HepG2 (cell line): ENCODE results near the gene GLB1L. TPM values are rescaled to one million over a fixed set of nuclear protein-coding genes. Genes with fewer than 3 reads are reported as not detected.

ENCODE experiments used
- ARID2 ChIP-seq: sonication (generic); formaldehyde crosslinking; IDR thresholded peaks from 2 replicates; pipeline ENCODE4 v1.8.1; 2022; ENCODE audit warnings: mild to moderate bottlenecking, missing genetic modification reagents, borderline replicate concordance
- CEBPG ChIP-seq: IDR thresholded peaks from 2 replicates; pipeline ENCODE4 v1.6.1; 2016
- ERF ChIP-seq: IDR thresholded peaks from 2 replicates; pipeline ENCODE4 v1.6.1; 2018; ENCODE audit warnings: missing biosample characterization, missing genetic modification reagents
- ESRRA ChIP-seq: sonication (generic); formaldehyde crosslinking; IDR thresholded peaks from 2 replicates; pipeline ENCODE4 v1.5.1; 2020; ENCODE audit warnings: mild to moderate bottlenecking, low read depth, missing genetic modification reagents
- MAFF ChIP-seq: IDR thresholded peaks from 2 replicates; pipeline ENCODE4 v1.6.1; 2011; ENCODE audit warnings: low read depth, low read length, improper control_type of control experiment
- NR2F2 ChIP-seq: IDR thresholded peaks from 2 replicates; pipeline ENCODE4 v1.6.1; 2012; ENCODE audit warnings: low read depth, inconsistent platforms, borderline replicate concordance
- YY1 ChIP-seq: IDR thresholded peaks from 2 replicates; pipeline ENCODE4 v1.6.1; 2011; ENCODE audit warnings: low read length, low read depth, moderate library complexity, mild to moderate bottlenecking; ENCODE audit not compliant: insufficient read depth, insufficient replicate concordance
- ZFP1 ChIP-seq: IDR thresholded peaks from 2 replicates; pipeline ENCODE4 v1.6.1; 2016
- ZNF326 ChIP-seq: sonication (generic); formaldehyde crosslinking; IDR thresholded peaks from 2 replicates; pipeline ENCODE4 v1.4.0; 2020; ENCODE audit warnings: missing genetic modification reagents, borderline replicate concordance
- polyA plus RNA-seq, 8 experiments: library from polyadenylated mRNA; depleted of rRNA in 3 of 8; stranded (reverse) in 7 of 8; unstranded in 1 of 8; fragments of >200 nt; fragmentation: Illumina TruSeq in 4 of 8; extraction: Trizol in 4 of 8; gene quantifications; 2 replicates each; pipeline versions ENCODE4 v1.2.1 to v1.2.3, GENCODE V29; 2011 to 2016; ENCODE audit warnings: low read depth in 4 of 8, missing spikeins in 1 of 8, mixed read lengths in 1 of 8; ENCODE audit not compliant: insufficient read depth in 1 of 8
- total RNA-seq, 5 experiments: library from RNA; depleted of rRNA; stranded (reverse); fragments of >200 nt; fragmentation: Illumina TruSeq; extraction: Trizol; gene quantifications; 2 replicates each; pipeline ENCODE4 v1.2.3, GENCODE V29; 2016; ENCODE audit warnings: low read depth in 1 of 5
- TF ChIP-seq, protein P1 (sequence below): sonication (generic); formaldehyde crosslinking; IDR thresholded peaks from 2 replicates; pipeline ENCODE4 v1.4.0; 2020; ENCODE audit warnings: missing genetic modification reagents
- TF ChIP-seq, protein P2 (sequence below): conservative IDR thresholded peaks from 2 replicates; pipeline ENCODE4 v1.6.1; 2018; ENCODE audit warnings: missing genetic modification reagents

Gene GLB1L
- total and polyA plus RNA-seq, 2 of the 13 experiments (the other 11 are each of a cell fraction or from before 2014, with no cell fraction given), result 6.8 to 7.3 TPM

DNA sequence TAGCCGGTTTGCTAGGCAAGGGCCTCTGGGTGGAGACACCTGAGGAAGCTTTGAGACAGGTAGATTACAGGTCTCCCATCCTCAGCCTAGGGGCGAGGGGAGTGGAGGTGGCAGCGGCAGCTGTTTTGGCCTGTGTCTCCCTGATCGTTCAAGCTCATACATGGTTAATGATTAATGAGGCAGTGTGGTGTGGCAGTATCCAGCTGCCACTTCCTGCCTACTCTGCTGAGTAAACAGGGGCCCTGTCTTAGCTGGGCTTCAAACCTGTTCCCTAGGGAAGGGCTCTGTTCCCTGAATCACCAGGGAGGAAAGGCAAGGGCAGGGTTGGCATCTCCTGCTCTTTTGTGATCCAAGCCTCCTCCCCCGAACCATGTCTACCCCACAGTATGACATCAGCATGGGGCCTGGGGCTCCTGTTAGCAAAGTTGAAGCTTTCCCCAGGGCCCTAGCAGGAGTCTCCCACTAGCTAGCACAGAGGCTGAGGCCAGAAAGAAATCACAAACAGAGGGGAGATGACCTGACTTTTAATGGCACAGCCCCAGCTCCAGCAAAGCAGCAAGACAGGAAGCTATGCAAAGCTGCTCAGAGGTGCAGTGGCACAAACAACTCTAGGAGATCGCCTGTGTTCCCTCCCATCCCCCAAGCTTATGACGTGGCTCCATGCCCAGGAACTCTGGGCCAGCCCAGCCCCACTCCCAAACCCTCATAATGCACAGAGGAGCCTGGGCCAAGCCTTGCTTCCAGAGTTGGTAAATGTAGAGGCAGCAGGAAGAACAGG, 4.1 kb upstream of the GLB1L start (continued):
- TF ChIP-seq, protein P1, sequence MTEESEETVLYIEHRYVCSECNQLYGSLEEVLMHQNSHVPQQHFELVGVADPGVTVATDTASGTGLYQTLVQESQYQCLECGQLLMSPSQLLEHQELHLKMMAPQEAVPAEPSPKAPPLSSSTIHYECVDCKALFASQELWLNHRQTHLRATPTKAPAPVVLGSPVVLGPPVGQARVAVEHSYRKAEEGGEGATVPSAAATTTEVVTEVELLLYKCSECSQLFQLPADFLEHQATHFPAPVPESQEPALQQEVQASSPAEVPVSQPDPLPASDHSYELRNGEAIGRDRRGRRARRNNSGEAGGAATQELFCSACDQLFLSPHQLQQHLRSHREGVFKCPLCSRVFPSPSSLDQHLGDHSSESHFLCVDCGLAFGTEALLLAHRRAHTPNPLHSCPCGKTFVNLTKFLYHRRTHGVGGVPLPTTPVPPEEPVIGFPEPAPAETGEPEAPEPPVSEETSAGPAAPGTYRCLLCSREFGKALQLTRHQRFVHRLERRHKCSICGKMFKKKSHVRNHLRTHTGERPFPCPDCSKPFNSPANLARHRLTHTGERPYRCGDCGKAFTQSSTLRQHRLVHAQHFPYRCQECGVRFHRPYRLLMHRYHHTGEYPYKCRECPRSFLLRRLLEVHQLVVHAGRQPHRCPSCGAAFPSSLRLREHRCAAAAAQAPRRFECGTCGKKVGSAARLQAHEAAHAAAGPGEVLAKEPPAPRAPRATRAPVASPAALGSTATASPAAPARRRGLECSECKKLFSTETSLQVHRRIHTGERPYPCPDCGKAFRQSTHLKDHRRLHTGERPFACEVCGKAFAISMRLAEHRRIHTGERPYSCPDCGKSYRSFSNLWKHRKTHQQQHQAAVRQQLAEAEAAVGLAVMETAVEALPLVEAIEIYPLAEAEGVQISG (CRISPR knock-in tag), result peak; percentile 80
- no peak for TF ChIP-seq YY1
- peak; percentile 95 for TF ChIP-seq ERF
- TF ChIP-seq ARID2, result peak; percentile 97
- no peak for TF ChIP-seq ZNF326
- TF ChIP-seq, protein P2, sequence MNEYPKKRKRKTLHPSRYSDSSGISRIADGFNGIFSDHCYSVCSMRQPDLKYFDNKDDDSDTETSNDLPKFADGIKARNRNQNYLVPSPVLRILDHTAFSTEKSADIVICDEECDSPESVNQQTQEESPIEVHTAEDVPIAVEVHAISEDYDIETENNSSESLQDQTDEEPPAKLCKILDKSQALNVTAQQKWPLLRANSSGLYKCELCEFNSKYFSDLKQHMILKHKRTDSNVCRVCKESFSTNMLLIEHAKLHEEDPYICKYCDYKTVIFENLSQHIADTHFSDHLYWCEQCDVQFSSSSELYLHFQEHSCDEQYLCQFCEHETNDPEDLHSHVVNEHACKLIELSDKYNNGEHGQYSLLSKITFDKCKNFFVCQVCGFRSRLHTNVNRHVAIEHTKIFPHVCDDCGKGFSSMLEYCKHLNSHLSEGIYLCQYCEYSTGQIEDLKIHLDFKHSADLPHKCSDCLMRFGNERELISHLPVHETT (CRISPR knock-in tag), result no peak
- no peak for TF ChIP-seq ESRRA (CRISPR knock-in tag)
- no peak for TF ChIP-seq CEBPG (CRISPR knock-in tag)
- peak; percentile 39; the same call in 1 of the 2 replicates for TF ChIP-seq MAFF
- 0 out of 2 replicates have a peak, but pooled peaks have one; percentile 43 for TF ChIP-seq ZFP1
- TF ChIP-seq NR2F2, result 0 out of 2 replicates have a peak, but pooled peaks have one; percentile 50
